OCI-LY3 (cell line): ENCODE data around the gene NSG2.

Source experiments
- H2AFZ ChIP-seq: fragments of 200-600, 300-600 bp; shearing (Covaris generic); 2 replicates; pipeline ENCODE4 v1.6.0; 2014; ENCODE audit warnings: antibody characterized with exemption, low read depth, low read length
- H3K27ac ChIP-seq: fragments of 200-600, 300-600 bp; sonication (generic); 2 replicates; pipeline ENCODE4 v1.5.1; 2014; ENCODE audit warnings: mild to moderate bottlenecking, low read length, moderate library complexity, mixed read lengths
- H3K27me3 ChIP-seq: fragments of 200-600, 300-600 bp; sonication (generic); 2 replicates; pipeline ENCODE4 v1.6.1; 2014; ENCODE audit warnings: low read depth, low read length, mixed read lengths
- H3K36me3 ChIP-seq: fragments of 200-600, 300-600 bp; sonication (generic); replicated peaks from 2 replicates; pipeline ENCODE3; 2014; ENCODE audit warnings: low read depth, low read length, mixed read lengths
- H3K4me1 ChIP-seq: fragments of 300-600, 200-600 bp; sonication (generic); 2 replicates; pipeline ENCODE4 v1.6.1; 2014; ENCODE audit warnings: low read length, mixed read lengths
- H3K4me2 ChIP-seq: fragments of 200-600, 300-600 bp; sonication (generic); 2 replicates; pipeline ENCODE4 v1.6.1; 2014; ENCODE audit warnings: low read length, mixed read lengths
- H3K4me3 ChIP-seq: fragments of 300-600, 200-600 bp; sonication (generic); 2 replicates; pipeline ENCODE4 v1.5.1; 2014; ENCODE audit warnings: antibody characterized with exemption, mild to moderate bottlenecking, low read length, moderate library complexity
- H3K79me2 ChIP-seq: fragments of 300-600, 200-600 bp; shearing (Covaris generic); 2 replicates; pipeline ENCODE4 v1.6.1; 2014; ENCODE audit warnings: mild to moderate bottlenecking, low read length, mixed read lengths
- H3K9ac ChIP-seq: fragments of 300-600, 200-600 bp; shearing (Covaris generic); 2 replicates; pipeline ENCODE4 v1.6.0; 2014; ENCODE audit warnings: mild to moderate bottlenecking, low read length, moderate library complexity
- H3K9me3 ChIP-seq: fragments of 200-600, 300-600 bp; shearing (Covaris generic); 2 replicates; pipeline ENCODE4 v1.6.1; 2014; ENCODE audit warnings: low read length, mixed read lengths; ENCODE audit not compliant: insufficient read depth
- H4K20me1 ChIP-seq: fragments of 200-600, 300-600 bp; sonication (generic); 2 replicates; pipeline ENCODE4 v1.6.1; 2016; ENCODE audit warnings: low read length, mixed read lengths; ENCODE audit not compliant: insufficient read depth
- CTCF ChIP-seq: fragments of 200-600, 300-600 bp; sonication (generic); IDR thresholded peaks from 2 replicates; pipeline ENCODE4 v1.5.1; 2014; ENCODE audit warnings: antibody characterized with exemption, low read length, low read depth
- EZH2phosphoT487 ChIP-seq: fragments of 200-600 bp; shearing (Covaris generic); IDR thresholded peaks from 2 replicates; pipeline ENCODE4 v1.6.1; 2018; ENCODE audit warnings: antibody characterized with exemption, mixed run types, low read depth

NSG2 gene

GRCh38 chr5:174053905-174054304 is 8.4 kb downstream of the NSG2 start:
- H3K79me2 ChIP-seq = no peaks in the 10 kb centered on the region
- TF ChIP-seq EZH2phosphoT487 = no peak
- TF ChIP-seq CTCF = no peak

GRCh38 chr5:174056064-174056847 is 10.8 kb downstream of the NSG2 start:
- H3K36me3 ChIP-seq = no peaks in the 10 kb centered on the region
- TF ChIP-seq CTCF (peak; percentile 37), EZH2phosphoT487 (no peak)
- H3K4me2 ChIP-seq = no peak overlapping the region
- no peak overlapping the region for H3K4me3 ChIP-seq
- no peaks in the 10 kb centered on the region for H3K79me2 ChIP-seq
- no peaks in the 10 kb centered on the region for H3K9me3 ChIP-seq
- no peaks in the 10 kb centered on the region for H3K4me1 ChIP-seq
- peaks cover 28% of the 10 kb centered on the region for H3K27me3 ChIP-seq
- no peak overlapping the region for H2AFZ ChIP-seq
- no peaks in the 10 kb centered on the region for H4K20me1 ChIP-seq
- H3K9ac ChIP-seq = no peak overlapping the region
- H3K27ac ChIP-seq = no peak overlapping the region

More at GRCh38 chr5:174053905-174054304, 8.4 kb downstream of the NSG2 start:
- H3K9ac ChIP-seq = no peak overlapping the region
- H3K9me3 ChIP-seq = no peaks in the 10 kb centered on the region
- H3K27ac ChIP-seq = no peak overlapping the region
- H3K36me3 ChIP-seq = no peaks in the 10 kb centered on the region
- no peak overlapping the region for H2AFZ ChIP-seq
- H3K27me3 ChIP-seq = peaks cover 13% of the 10 kb centered on the region
- H3K4me1 ChIP-seq = no peaks in the 10 kb centered on the region
- no peaks in the 10 kb centered on the region for H4K20me1 ChIP-seq
- no peak overlapping the region for H3K4me3 ChIP-seq
- H3K4me2 ChIP-seq = no peak overlapping the region

GRCh38 chr5:174057206-174057605 is 11.7 kb downstream of the NSG2 start:
- Histone ChIP-seq H3K9ac (no peak overlapping the region), H3K27ac (no peak overlapping the region), H2AFZ (no peak overlapping the region), H3K9me3 (no peaks in the 10 kb centered on the region), H3K27me3 (peaks cover 29% of the 10 kb centered on the region), H3K4me2 (no peak overlapping the region), H3K79me2 (no peaks in the 10 kb centered on the region), H3K4me1 (no peaks in the 10 kb centered on the region), H3K4me3 (no peak overlapping the region), H3K36me3 (no peaks in the 10 kb centered on the region), H4K20me1 (no peaks in the 10 kb centered on the region)
- TF ChIP-seq CTCF (no peak), EZH2phosphoT487 (no peak)

GRCh38 chr5:174058433-174059122 is 13.1 kb downstream of the NSG2 start:
- TF ChIP-seq CTCF (no peak), EZH2phosphoT487 (no peak)
- Histone ChIP-seq H3K36me3 (no peaks in the 10 kb centered on the region), H3K9me3 (no peaks in the 10 kb centered on the region), H3K27me3 (peaks cover 35% of the 10 kb centered on the region), H3K4me1 (no peaks in the 10 kb centered on the region), H3K4me3 (no peak overlapping the region), H3K27ac (no peak overlapping the region), H3K9ac (no peak overlapping the region), H2AFZ (no peak overlapping the region), H4K20me1 (no peaks in the 10 kb centered on the region), H3K4me2 (no peak overlapping the region), H3K79me2 (no peaks in the 10 kb centered on the region)
